Measurements from ENCODE around the gene TIMM29.
A peak's percentile ranks its signal among the peaks of the same experiment; 100 is the strongest.
"Not testable (repeated sequence)": the region's sequence is repeated elsewhere in the genome, so short reads cannot be mapped to it uniquely, and the experiment has no call there.

The TIMM29 gene

DNA sequence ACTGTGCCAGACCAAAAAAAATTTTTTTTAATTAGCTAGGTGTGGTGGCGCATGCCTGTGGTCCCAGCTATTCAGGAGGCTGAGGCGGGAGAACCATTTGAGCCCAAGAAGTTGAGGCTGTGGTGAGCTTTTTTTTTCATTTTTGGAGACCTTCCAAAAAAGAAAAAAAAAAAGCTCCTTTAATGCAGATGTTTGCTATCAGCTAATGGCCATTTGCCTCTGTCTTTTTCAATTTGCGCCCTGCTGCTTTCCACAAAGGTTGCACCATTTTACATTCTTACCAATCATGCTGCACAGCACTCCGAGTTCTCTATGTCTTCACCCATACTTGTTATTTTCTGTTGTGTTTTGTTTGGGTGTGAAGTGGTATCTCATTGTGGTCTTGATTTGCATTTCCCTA, 16.7 kb downstream of the TIMM29 start:
- no peak for DNase-seq (ENCODE audit: extremely low read depth, low read depth)
- no peak overlapping the region for H3K4me3 ChIP-seq (replicated peaks; ENCODE audit: low read depth, low read length)
- no peak for TF ChIP-seq CTCF (IDR thresholded peaks at IDR 0.05; ENCODE audit: low read depth, low read length, missing control alignments)

DNA sequence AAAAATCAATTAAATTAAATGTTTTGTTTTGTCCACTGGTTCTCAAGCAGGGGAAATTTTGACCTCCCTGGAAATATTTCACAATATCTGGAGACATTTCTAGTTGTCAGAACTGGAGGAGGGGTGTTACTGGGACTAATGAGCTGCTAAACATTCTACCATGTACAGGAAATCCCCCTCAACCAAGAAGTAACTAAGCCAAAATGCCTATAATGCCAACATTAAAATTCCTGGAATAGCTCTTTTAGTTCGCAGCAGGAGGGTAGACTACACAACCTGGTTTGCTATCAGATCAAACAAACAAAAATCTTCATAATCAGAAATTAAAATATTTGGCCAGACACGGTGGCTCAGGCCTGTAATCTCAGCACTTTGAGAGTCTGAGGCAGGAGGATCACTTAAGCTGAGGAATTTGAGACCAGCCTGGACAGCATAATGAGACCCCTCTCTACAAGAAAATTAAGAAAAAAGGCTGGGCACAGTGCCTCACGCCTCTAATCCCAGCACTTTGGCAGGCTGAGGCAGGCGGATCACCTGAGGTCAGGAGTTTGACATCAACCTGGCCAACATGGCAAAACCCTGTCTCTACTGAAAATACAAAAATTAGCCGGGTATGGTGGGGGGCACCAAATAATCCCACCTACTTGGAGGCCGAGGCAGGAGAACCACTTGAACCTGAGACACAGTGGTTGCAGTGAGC, 18.5 kb downstream of the TIMM29 start:
- no peak for TF ChIP-seq CTCF (IDR thresholded peaks at IDR 0.05; ENCODE audit: low read depth, low read length, missing control alignments)
- H3K4me3 ChIP-seq (replicated peaks; ENCODE audit: low read depth, low read length) = no peak overlapping the region
- DNase-seq (ENCODE audit: extremely low read depth, low read depth) = no peak

GRCh38 chr19:10952809-10953208, 24.2 kb downstream of the TIMM29 start:
- no peak for TF ChIP-seq CTCF (IDR thresholded peaks at IDR 0.05; ENCODE audit: low read depth, low read length, missing control alignments)
- DNase-seq (ENCODE audit: extremely low read depth, low read depth) = no peak
- no peak overlapping the region for H3K4me3 ChIP-seq (replicated peaks; ENCODE audit: low read depth, low read length)

GRCh38 chr19:10959277-10959968, 30.8 kb downstream of the TIMM29 start:
- H3K4me3 ChIP-seq (replicated peaks; ENCODE audit: low read depth, low read length) = peak overlapping the region; percentile 53; the same call in 1 of the 2 replicates
- DNase-seq (ENCODE audit: extremely low read depth, low read depth) = not testable (repeated sequence)

- peak within 1 kb of the TSS; percentile 98 for H3K4me3 ChIP-seq (replicated peaks; ENCODE audit: low read depth, low read length)
- peak; percentile 82 for DNase-seq (ENCODE audit: extremely low read depth, low read depth)
- no peak for TF ChIP-seq CTCF (IDR thresholded peaks at IDR 0.05; ENCODE audit: low read depth, low read length, missing control alignments)
Measured at GRCh38 chr19:10960314-10961072, 31.9 kb downstream of the TIMM29 start, which contains the start of gene SMARCA4. Gene SMARCA4 (plus strand): TSS chr19:10961030. CDS start chr19:10984152, 23,122 bp downstream.

DNA sequence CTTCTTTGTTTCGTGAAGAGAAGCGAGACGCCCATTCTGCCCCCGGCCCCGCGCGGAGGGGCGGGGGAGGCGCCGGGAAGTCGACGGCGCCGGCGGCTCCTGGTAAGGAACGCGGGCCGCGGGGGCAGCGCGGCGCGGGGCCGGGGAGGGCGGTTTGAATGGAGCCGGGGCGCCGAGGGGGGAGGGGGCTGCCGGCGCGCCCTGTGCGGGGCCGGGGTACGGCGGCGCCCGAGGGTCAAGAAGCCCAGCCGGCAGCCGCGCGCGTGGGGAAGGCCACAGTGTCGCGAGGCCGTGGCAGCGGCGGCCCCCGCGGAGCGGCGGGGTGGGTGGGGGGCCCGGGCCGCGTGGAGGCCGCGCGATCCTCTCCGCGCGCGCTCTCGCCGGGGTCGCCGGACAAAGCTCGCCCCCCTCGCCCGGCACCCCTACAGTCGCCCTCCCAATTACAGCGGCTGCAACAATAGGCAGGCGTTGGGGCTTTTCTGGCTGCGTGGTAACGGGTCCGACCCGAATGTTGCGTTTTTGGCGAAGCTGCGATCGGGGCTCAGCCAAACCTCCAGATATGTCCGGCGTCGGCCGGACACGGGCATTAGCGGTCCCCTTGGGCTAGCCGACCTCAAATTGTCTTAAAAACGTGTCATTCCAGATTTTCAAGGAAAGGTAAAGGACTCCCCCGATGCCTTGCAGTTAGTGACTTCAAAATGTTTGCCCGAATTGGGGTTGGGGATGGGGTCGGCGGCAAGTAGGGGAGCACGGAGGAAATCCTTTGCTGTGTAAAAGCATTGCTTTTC, 32.7 kb downstream of the TIMM29 start:
- H3K4me3 ChIP-seq (replicated peaks; ENCODE audit: low read depth, low read length) = peak overlapping the region; percentile 98
- no peak for DNase-seq (ENCODE audit: extremely low read depth, low read depth)
- no peak for TF ChIP-seq CTCF (IDR thresholded peaks at IDR 0.05; ENCODE audit: low read depth, low read length, missing control alignments)
